CD4-positive, alpha-beta T cell treated with Interleukin-1 beta for 1 hour (primary cell): ENCODE results near the gene SERTAD1.
A peak's percentile ranks its signal among the peaks of the same experiment; 100 is the strongest.
"Not testable (repeated sequence)": the region's sequence is repeated elsewhere in the genome, so short reads cannot be mapped to it uniquely, and the experiment has no call there.

Experiments used
- DNase-seq, 2 donors: peaks; one replicate each; pipeline ENCODE4 v3.0.0-alpha.2; 2020 to 2022

SERTAD1 gene

DNA sequence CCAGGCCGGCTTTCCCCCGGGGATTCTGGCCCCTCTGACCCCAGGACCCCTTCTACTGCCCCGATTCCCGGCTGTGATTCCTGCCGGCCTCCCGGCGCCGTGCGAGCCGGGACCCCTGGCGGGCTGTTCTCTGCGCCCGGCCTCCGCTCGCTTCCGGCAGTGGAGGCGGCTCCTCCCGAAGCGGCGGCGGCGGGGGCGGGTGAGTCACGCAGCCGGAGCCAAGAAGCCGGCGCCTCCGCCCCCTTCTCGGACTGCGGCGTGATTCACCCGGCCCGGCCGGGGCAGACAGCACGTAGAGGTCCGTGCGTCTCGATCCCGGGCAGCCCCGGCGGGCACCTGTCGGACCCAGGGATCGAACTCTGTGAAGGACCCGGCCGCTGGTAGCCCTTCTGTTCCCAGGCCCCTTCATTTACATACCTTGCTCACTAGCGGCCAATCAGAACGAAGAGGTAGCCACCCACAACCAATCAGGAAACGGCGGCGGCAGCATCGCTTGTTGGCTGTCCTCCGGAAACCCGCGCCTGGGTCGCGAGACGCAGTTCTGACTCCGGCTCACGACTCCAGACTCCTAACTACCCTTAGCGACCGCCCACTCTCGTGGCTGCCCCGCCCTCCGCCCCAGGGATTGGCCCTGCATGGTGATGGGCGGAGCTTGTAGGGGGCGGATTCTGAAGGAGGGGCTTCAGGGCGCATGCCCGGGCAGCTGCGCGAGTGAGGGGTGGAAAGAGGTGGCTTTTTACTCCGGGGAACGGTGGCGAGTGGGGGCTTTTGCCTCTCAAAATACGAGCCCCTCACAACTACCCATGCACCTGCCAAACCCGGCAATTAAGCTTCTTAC, at the start of gene SERTAD1:
Gene SERTAD1, minus strand, starts transcription at position 543 of the 838 bp plus-strand sequence. CDS start 2,446 bp downstream, outside the sequence.
- DNase-seq: peak; percentile 100

GRCh38 chr19:40474737-40475136, 48.9 kb upstream of the SERTAD1 start:
- DNase-seq: no peak

DNA sequence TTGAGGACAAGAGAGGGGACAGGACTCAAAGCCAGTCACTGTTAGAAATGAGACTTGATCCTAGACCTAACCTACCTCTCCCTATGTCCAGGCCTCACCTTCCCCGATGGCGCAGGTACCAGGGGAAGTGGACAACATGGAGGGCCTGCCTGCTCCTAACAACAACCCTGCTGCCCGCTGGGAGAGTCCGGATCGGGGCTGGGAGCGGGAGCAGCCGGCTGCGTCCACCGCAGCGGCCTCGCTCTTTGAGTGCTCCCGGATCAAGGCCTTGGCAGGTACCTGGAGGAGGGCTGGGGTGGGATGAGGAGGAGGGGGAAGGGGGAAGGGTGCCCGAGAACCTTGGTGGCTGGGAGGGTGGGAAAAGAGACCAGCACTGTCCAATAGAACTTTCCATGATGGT, 46.7 kb upstream of the SERTAD1 start:
- no peak for DNase-seq

DNA sequence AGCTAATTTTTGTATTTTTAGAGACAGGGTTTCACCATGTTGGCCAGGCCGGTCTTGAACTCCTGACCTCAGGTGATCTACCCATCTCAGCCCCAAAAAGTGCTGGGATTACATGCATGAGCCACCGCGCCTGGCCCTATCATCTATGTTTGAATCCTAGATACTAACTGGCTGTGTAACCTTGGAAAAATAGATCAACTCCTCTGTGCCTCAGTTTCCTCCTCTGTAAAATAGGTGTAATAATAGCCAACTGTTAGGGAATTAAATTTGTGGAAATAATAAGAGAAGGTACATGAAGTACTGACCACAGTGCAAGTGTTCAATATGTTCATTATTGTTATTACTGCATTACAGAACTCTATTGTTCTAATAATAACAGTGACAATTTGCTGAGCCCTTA, 45.3 kb upstream of the SERTAD1 start:
- DNase-seq: no peak

GRCh38 chr19:40469011-40469410, 43.2 kb upstream of the SERTAD1 start:
- DNase-seq: no peak

DNA sequence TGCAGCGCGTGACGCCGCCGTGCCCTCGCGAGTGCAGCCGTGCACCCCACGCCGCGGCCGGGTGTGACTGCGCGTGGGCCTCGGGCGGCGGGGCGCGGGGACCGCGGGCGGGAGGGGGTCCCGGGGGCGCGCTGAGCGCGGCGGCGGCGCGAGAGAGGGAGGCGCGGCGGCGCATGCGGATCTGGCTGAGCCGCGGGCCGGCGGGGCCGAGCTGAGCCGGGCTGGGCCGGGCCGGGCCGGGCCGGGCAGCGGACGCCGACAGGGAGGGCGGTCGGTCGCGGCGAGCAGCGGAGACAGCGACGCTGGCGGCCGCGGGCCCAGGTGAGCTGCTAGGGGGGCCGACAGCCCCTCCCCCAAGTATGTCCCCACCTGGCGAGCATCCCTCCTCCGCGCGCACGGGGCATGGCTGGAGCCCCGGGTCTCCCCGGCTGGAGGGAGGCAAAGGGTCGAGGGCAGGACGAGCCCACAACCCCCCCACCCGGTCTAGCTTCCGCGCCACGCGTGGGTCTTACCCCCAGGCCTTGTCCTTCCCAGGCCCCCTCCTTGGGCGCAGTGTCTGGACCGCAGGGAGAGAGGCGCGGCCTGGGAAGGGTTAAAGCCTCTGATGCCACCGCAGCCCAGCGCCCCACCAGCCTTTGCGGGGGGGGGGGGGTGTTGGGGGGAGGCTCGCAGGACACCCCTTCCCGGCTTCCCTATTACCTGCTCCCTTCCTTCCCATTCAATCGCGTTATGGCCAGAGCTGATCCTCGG, 41.4 kb upstream of the SERTAD1 start, which contains the start of gene SPTBN4:
Gene SPTBN4, plus strand, starts transcription at position 17 of the 750 bp plus-strand sequence. CDS start 5,621 bp downstream, outside the sequence.
- no peak for DNase-seq

GRCh38 chr19:40466219-40466984, 40.6 kb upstream of the SERTAD1 start:
- peak; percentile 84 to 88 for DNase-seq

DNA sequence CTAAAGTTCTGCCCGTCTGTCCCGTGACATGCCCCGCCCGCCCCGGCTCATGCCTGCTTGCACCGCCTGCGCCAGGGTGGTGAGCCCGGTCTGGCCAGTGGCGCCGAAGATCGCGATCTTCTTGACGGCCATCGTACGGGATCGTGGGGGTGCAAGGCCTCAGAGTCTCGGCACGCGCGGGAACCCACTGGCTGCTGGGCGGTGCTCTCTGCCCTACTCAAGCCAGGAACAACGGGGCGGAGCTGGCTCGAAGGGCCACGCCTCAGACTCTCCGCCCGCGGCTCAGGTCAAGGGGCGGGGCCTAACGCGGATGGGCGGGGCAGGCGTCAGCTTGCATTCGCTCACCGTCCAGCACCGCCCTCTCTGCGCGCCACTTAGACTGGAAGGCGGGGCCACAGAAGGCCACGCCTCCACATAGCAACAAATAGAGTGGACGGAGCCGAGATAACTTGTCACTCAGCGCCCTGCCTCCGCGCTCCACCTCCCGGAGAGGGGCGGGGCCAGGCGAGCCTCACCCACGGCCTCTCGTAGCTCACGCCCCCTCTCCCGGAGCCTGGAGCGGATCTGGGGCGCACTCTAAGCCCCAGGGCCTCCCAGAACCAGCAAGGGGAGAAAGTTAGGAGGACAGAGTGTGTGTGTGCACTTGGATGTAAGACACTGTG, 39.9 kb upstream of the SERTAD1 start, which contains the start of gene BLVRB:
Gene BLVRB, minus strand, starts transcription at position 189 of the 662 bp plus-strand sequence. Its CDS starts 57 bp downstream, at position 132.
- DNase-seq: peak; percentile 100

DNA sequence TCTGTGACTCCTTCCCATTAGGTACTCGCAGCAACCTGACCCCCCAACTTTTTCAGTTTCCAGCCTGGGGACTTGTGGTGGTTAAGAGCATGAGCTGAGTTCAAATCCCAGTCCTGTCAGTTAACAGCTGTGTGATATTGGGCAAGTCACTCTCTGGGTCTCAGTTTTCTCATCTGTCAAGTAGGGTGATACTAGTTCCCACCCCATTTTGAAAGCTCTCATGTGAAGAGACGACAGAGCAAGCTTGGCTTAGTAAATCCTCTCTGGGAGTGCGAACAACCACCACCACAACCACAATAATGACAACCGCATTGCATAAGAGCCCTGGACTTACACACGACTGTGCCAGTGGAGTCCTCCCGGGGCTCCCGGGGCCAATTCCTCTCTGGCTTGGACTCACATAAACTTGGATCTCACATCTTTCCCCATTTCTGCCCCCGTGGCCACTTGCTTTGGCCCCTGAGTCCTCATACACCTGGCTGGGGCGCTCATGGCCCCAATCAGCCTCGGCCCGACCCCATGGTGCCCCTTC, 39.3 kb upstream of the SERTAD1 start:
- peak; percentile 43 to 45 for DNase-seq

GRCh38 chr19:40464059-40465024, 38.5 kb upstream of the SERTAD1 start:
- DNase-seq: peak; percentile 66 to 77

- DNase-seq: not testable (repeated sequence)
Observed at GRCh38 chr19:40463587-40464037, 37.8 kb upstream of the SERTAD1 start.

GRCh38 chr19:40461669-40462221, 36.0 kb upstream of the SERTAD1 start:
- peak in 1 of 2 donors; percentile 29 for DNase-seq

DNA sequence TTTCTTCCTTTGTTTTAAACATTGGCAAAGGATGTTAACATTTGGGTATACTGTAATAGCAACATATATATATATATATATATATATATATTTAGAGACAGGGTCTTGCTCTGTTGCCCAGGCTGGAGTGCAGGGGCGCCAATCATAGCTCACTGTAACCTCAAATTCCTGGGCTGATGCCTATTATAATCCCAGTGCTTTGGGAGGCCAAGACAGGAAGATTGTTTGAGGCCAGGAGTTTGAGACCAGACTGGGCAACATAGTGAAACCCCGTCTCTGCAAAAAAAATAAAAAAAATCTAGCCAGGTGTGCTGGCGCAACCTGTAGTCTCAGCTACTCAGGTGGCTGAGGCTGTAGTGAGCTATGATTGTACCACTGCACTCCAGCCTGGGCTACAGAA, 34.4 kb upstream of the SERTAD1 start:
- DNase-seq: no peak

GRCh38 chr19:40458597-40458974, 32.8 kb upstream of the SERTAD1 start:
- no peak for DNase-seq

DNA sequence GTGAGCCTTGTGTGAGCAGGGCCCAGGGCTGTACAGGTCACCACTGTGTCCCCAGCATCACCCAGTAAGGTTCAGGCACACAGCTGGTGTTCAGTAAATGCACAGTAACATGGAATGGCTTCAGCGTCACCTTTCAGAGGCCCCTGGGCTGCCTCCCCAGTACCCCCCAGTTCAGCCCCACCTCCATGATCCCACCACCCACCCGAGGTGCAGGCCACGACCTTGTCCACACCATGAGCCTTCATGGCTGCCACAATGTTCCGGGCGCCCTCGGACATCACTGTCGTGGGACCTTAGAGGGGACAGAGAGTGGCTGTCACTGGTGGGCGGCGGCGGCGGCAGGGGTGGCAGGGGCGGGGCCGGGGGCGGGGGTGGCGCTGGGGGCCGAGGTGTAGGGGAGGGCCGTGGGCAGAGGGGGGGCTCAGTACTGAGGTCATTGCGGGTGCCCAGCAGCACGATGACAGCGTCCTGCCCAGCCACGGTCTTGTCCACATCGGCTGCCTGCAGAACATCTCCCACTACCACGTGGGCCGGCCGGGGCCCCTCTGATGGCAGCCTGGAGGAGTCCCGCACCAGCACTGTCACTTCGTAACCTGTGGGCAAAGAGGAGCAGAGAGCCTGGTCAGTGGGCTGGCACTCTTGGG, 32.3 kb upstream of the SERTAD1 start:
- no peak for DNase-seq

- DNase-seq: no peak
Observed at GRCh38 chr19:40457048-40457447, 31.3 kb upstream of the SERTAD1 start.

- not testable (repeated sequence) for DNase-seq
Observed at GRCh38 chr19:40453943-40454342, 28.2 kb upstream of the SERTAD1 start.

GRCh38 chr19:40453151-40453735, 27.5 kb upstream of the SERTAD1 start:
- no peak for DNase-seq

- no peak for DNase-seq
Observed at GRCh38 chr19:40452016-40452415, 26.2 kb upstream of the SERTAD1 start.
